RCC 7860 (cell line): ENCODE results near the gene TSPEAR.
"Not testable (repeated sequence)": the region's sequence is repeated elsewhere in the genome, so short reads cannot be mapped to it uniquely, and the experiment has no call there.

ENCODE experiments used
- DNase-seq: peaks from one replicate; pipeline ENCODE4 v3.0.0-alpha.2; 2015; ENCODE audit warnings: low spot score
- FAIRE-seq: peaks from 2 replicates; lab custom pipeline; 2012; peaks lifted over from hg19 to GRCh38; lab: Jason Lieb, UNC

The TSPEAR gene

DNA sequence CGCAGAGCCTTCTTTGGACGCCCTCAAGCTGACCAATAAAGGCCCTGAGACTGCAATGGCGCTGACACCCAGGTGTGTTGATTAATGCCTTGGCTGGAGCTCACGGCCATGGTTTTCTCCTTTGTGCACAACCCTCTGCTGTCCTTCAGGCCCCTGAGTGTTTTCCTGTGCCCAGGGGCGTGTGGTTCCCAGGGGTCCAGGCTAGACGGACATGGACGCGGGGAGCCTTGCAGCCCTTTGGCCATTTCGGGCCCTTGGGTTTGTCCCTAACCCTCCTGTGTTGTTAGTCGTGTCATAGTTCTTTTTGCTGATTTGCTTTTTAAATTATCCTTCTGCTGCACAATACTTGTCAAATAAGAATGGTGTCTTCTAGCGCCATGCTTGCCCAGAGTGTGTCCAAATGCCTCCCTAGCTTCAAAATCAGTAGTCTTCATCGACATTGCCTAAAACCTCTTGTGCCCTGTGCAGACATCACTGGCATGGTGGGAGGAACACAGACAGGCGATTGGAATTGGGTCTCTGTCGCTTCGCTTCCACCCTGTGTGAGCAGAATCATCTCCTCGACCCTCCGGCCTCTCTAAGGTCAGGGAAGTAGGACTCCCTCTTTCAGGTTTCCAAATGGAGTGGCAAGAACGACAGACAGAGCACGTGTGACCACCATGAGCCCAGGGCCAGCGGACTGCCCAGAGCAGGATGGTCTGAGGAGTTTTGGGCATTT is 135.9 kb downstream of the TSPEAR start:
- no peak for DNase-seq
- no peak for FAIRE-seq

DNA sequence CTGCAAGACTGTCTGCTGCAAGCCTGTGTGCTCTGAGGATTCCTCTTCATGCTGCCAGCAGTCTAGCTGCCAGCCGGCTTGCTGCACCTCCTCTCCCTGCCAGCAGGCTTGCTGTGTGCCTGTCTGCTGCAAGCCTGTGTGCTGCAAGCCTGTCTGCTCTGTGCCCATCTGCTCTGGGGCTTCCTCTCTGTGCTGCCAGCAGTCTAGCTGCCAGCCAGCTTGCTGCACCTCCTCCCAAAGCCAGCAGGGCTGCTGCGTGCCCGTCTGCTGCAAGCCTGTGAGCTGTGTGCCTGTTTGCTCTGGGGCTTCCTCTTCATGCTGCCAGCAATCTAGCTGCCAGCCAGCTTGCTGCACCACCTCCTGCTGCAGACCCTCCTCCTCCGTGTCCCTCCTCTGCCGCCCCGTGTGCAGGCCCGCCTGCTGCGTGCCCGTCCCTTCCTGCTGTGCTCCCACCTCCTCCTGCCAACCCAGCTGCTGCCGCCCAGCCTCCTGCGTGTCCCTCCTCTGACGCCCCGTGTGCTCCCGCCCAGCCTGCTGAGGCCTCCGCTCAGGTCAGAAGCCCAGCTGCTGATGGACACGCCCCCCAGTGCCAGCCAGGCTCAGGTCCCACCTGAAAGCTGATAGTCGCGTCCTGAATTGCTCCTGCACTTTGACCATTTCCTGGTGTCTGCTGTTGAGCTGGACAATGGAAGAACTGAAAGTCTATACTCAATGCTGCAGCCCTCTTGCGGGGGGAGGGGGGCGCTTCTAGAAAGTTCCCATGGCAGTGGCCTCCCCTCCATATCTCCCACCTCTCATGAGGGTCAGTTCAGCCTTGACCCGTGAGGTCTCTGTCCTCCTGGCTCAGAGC is 136.7 kb downstream of the TSPEAR start:
- no peak for DNase-seq
- FAIRE-seq = no peak

DNA sequence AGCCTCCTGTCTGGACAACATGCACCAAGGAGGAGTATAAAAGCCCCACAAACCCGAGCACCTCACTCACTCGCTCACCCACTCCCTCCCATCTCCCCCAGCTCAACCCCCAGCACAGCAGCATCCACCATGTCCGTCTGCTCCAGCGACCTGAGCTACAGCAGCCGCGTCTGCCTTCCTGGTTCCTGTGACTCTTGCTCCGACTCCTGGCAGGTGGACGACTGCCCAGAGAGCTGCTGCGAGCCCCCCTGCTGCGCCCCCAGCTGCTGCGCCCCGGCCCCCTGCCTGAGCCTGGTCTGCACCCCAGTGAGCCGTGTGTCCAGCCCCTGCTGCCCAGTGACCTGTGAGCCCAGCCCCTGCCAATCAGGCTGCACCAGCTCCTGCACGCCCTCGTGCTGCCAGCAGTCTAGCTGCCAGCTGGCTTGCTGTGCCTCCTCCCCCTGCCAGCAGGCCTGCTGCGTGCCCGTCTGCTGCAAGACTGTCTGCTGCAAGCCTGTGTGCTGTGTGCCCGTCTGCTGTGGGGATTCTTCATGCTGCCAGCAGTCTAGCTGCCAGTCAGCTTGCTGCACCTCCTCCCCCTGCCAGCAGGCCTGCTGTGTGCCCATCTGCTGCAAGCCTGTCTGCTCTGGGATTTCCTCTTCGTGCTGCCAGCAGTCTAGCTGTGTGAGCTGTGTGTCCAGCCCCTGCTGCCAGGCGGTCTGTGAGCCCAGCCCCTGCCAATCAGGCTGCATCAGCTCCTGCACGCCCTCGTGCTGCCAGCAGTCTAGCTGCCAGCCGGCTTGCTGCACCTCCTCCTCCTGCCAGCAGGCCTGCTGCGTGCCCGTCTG is 137.5 kb downstream of the TSPEAR start, which contains the start of gene KRTAP10-4:
TSS of gene KRTAP10-4 (plus strand) at position 100 of the 827 bp plus-strand sequence. CDS start at position 130, 30 bp downstream.
- not testable (repeated sequence) for FAIRE-seq, DNase-seq

DNA sequence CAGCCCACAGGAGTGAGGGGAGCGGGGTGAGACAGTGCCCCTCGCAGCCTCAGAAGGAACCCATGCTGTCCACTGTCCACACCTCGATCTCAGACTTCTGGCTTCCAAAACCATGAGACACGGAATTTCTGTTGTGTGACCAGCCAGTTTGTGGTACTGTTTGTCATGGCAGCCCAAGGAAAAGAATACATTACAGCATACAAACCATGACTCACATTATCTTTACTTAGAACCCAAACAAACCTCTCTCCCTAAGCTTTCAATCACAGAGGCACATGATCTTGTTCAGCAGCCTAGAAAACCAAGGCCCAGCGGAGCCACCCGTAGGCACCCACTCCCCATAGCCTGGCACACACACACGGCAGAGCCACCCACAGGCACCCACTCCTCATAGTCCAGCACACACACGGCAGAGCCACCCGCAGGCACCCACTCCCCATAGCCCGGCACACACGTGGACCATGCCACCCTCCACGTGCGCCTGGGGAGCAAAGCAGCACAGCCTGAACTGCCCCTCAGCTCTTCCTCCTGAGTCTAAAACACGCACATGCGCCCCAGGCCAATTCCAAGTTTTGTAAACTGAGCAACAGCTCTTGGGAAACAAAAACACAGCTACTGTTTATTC is 138.3 kb downstream of the TSPEAR start:
- DNase-seq (peak; percentile 42), FAIRE-seq (no peak)

DNA sequence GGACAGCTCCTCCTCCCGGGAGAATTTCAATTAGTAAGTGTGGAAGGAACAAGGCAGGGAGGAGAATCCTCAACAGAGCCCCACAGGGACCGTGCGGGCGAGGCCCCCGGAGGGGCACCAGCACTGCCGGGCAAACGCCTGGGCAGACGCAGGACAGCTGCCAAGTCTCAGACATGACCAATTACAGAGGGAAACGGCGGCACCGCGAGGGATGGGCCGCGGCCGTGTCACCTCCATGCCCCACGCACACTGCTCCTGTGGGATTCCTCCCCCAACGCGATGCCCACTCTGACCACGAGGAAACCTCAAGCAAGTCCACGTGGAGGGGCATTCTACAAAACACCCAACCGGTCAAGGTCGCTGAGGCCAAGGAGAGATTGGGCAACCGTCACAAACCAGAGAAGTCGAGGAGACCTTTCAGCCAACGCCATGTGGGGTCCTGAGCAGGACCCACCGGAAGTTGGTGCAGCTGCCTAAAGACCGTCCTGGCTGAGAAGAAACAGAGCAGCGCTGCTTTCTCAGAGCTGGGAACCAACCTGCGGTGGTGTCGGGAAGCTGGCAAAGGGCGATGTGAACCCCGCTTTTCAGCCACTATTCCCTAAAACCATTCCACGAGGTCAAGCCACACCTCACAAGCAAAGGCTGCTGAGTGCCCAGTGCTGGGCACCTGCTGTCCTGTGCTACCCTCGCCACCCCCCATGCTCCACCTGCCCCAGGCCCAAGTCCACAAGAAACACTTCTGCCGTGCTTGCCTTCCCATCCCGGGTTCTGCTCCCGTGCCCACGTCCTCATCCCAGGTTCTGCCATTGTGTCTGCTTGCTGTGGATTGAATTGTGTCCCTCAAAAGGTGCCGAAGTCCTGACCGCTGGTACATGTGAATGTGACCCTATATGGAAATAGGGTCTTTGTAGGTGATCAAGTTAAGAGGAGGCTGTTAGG is 139.3 kb downstream of the TSPEAR start:
- DNase-seq (no peak), FAIRE-seq (no peak)

DNA sequence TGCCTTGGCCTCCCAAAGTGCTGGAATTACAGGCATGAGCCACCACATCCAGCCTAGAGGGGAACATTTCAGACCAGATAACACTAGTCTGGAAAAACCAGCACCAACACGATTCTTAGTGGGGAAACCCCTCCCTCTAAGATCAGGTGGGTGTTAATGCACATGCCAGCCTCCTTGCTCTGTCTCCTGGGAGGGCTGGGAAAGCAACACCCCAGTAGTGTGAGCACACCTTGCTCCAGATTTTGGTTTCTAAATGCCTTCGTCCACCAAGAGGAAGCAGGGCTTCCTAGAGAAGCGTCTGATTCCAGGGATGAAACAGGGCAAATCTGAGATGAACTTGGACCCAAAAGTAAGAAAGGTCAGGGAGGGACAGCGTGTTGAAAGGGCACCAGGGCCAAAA is 140.1 kb downstream of the TSPEAR start:
- DNase-seq (no peak), FAIRE-seq (no peak)

DNA sequence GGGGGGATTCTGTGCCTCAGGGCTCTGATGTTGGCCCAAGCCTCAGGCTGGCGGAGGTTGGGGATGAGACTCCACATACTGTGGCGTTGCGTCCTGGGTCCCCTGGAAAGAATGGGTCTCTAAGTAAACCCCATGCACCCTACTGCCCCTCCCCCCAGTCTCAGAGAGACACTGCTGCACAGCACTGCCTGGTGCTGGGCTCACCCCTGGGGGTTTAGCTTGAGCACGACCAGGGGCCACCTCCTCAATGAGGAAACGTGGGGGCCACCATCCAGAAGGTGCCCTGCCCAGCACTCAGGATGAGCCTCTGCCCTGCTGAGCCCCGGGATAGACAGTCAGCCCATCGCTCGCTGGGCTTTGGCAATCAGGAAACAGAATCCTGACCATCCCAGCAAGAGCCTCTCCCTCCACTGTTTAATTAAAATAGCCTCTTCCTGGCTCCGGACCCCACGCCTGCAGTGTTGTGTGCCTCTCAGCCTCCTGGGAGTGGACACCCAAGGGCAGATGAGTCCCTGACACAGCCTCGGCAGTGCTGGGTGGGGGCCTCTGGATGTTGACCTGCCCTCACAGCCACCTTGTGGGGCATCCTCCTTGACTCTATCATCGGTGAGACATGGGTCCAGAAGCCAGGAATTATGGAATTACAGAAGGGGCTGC is 141.4 kb downstream of the TSPEAR start:
- no peak for DNase-seq
- FAIRE-seq = no peak

DNA sequence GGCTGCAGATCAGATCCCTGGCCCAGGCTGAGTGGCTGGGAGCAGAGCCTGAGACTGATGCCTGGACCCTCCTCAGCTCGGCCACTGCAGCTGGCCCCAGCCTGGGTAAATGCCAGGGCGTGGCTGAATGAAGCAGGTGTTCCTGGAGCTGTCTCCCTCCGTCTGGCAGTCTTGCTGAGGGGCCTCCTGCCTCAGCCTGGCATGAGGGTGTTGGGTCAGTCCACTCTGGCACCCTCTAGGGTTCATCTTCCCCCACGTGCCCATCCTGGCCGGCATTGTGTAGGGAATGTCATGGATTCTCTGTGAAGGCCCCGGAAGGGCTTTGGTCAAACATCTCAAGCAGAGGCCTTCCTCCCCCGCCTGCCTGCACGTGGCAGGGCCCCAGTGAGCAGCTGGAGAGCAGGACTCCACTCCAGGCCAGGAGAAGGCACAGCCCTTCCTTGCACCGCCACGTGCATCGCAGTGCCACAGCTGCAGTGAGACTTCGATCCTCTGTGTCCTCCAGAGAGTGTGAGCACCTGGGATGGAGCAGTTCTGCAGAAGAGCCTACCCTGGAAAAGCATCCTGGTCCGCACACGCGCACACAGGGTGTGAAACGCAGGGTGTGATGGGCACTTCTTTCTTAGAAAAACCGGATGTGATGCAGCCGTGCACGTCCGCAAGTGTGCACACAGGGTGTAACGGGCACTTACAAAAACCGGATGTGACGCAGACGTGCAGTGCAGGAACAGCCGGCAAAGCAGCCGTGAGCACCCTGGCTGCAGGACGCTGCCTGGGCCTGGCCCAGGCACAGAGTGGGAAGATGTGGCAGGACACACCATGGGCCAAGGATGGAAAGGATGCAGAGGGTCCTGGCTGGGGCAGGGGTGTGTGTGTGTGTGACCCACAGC is 142.5 kb downstream of the TSPEAR start:
- FAIRE-seq = no peak
- no peak for DNase-seq

DNA sequence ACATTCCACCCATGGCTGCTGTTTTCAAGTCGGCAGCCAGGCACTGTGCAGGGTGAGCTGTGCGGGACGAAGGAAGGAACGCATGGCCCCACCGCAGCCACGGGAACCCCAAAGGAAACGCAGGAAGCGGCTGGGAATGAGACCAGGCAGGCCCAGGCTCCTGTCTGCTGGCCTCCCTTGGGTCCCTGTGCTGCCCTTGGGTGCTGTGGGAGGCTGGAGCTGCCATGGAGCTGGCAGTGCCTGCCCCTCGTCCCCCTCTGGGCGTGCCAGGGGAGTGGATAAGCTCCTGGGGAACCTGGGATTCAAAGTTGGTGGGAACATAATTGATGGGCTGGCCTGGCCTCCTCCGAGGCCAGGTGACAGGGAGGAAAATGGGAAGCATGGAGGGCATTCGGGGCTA is 143.1 kb downstream of the TSPEAR start:
- DNase-seq = no peak
- FAIRE-seq = no peak

DNA sequence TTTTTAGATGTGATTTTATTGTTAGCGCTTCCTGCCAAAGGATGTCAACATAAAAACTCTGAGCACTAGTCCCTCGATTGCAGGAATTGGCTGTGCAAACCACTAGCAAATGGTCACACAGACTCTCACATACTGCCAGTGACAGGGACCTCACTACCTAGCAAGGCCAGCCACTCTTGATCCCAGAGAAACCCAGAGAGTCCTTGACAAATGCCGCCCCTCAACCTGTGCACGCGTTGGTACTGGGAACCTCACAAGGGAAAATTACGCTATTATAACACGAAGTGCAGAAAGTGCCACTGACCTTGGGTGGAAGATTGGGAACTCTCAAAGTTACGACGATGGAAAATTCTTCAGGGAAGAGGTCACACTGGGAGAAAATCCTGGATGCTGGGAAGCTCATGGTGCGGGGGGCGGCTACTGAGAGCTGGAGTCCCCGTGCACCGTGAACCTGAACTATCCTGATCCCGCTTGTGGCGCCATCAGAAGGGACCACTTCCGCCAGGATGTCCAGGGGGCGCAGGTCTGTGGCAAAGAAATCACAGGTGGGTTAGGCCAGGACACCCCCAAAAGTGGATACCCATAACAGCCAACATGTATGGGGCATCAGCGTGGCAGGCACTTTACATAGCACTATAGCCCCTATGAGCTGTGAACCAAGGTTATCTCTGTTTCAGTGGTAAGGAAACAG is 143.7 kb downstream of the TSPEAR start:
- no peak for DNase-seq
- no peak for FAIRE-seq

DNA sequence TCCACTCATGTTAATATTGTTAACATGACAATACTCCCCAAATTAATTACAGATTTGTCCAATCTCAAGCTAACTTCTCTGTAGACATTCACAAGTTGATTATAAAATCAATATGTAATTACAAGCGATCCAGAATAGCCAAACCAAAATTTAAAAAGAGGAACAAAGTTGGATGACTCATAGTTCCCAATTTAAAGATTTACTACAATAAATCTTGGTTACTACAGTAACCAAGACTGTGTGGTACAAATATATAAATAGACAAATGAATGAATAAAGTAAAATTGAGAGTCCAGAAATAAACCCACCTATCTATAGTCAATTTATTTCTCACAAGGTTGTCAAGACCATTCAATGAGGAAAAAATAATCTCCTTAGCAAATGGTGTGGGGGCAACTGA is 145.0 kb downstream of the TSPEAR start:
- FAIRE-seq = no peak
- no peak for DNase-seq

DNA sequence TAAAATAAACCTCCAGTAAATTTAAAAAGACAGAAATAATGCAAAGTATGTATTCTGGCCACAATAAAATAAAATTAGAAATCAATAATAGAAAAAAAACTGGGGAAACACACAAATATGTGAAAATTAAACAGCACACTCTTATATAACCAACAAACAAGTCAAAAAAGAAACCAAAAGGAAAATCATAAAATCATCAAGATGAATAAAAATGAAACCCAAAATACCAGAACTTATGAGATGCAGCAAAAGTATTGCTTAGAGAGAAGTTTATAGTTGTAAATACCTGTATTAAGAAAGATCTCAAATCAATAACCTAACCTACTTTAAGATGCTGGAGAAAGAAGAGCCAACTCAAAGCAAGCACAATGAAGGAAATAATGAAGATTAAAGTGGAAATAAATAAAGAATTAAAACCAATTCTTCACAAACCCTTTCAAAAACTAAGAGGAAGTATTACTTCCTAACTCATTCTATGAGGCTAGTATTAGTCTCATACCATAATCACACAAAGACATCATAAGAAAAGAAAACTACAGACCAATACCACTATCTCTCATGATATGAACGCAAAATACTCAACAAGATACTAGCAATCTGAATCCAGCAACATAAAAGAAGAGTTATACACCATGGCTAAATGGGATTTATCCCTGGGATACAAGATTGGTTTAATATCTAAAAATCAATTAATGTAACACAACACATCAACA is 146.3 kb downstream of the TSPEAR start:
- FAIRE-seq = no peak

DNA sequence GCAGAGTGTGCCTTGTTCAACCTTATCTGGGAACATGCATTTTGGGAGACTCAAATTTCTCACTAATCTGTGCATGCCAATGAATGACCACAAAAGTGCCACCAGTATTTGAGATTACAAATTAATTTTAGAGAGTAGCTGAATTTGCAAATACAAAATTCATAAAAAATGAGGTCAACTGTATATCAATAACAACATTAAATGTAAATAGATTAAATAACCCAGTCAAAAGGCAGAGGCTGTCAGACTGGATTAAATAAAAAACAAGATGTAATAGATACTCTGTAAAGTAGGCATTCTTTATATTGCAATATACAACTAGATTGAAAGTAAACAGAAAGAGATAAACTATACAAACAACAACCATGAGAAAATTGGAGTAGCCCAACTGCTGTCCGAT is 147.3 kb downstream of the TSPEAR start:
- FAIRE-seq (no peak), DNase-seq (no peak)

More for the DNA sequence above, 146.3 kb downstream of the TSPEAR start:
- DNase-seq = no peak

DNA sequence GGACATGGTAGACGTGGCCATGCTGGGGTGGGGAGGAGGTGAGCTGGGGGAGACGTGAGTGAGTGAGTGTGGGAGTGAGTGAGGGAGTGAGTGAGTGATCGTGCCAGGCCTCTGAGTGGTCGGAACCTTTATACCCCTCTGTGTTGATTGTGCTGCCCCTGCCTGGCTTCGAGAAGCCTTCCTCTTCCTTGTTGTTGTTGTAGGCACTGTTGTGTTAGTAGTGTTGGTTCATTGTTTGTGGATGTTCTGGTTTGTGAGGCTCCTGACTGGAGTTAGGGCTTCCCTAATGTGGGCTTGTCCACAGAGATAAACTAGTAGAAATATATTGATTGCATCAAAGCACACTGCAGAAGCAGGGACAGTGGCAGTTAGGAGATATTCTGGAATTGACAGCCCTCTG is 152.7 kb downstream of the TSPEAR start, which contains the start of gene KRTAP10-3:
TSS of gene KRTAP10-3 (minus strand) at position 101 of the 400 bp plus-strand sequence. CDS start at position 21, 80 bp downstream.
- no peak for DNase-seq
- no peak for FAIRE-seq

DNA sequence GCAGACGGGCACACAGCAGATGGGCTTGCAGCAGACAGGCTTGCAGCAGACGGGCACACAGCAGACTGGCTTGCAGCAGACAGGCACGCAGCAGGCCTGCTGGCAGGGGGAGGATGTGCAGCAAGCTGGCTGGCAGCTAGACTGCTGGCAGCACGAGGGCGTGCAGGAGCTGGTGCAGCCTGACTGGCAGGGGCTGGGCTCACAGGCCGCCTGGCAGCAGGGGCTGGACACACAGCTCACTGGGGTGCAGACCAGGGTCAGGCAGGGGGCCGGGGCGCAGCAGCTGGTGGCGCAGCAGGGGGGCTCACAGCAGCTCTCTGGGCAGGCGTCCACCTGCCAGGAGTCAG is 153.1 kb downstream of the TSPEAR start:
- not testable (repeated sequence) for DNase-seq, FAIRE-seq

DNA sequence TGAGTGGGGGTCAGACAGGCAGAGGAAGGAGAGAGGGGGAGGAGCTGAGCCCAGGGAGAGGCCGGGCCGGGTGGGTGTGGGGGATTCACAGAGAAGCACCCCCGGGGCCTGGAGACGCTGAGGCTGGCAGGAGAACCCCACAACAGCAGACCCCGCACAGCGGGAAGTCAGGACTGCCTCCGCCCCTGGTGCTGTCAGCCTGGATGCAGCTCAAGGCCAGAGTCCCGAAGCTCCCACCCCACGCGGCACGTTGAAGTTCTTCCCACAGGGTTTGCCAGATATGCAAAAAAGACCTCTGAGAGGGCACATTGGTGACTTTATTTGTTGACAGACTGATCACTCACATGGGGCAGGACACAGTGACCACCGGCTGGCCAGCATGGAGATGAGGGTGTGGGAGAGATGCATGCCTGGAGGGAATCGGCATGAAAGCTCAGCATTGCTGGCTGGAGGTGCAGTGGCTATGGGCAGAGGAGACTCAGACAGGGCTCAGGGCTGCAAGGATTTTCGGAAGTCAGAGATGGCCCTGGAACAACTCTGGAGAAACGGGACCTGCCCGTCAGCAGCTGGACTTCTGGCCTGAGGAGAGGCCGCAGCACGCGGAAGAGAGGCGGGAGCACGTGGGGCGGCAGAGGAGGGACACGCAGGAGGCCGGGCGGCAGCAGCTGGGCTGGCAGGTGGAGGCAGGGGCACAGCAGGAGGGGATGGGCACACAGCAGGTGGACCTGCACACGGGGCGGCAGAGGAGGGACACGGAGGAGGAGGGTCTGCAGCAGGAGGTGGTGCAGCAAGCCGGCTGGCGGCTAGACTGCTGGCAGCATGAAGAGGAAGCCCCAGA is 153.7 kb downstream of the TSPEAR start:
- no peak for DNase-seq

More for the DNA sequence above, 153.7 kb downstream of the TSPEAR start:
- no peak for FAIRE-seq
